MM.1S (cell line): ENCODE results near the gene SORL1.

Experiments used
- DNase-seq: peaks from one replicate; pipeline ENCODE4 v3.0.0-alpha.2; 2015
- H2AFZ ChIP-seq: fragments of 300-600 bp; sonication (generic); 2 replicates; pipeline ENCODE4 v1.6.0; 2016; ENCODE audit warnings: antibody characterized with exemption, low read length
- H3F3A ChIP-seq: fragments of 300-600 bp; sonication (generic); 2 replicates; pipeline ENCODE4 v1.6.1; 2016; ENCODE audit warnings: mild to moderate bottlenecking, antibody characterized with exemption, low read length, moderate library complexity, mixed read lengths; ENCODE audit not compliant: insufficient read depth
- H3K27ac ChIP-seq: fragments of 300-600 bp; sonication (generic); 2 replicates; pipeline ENCODE4 v1.5.1; 2016; ENCODE audit warnings: mild to moderate bottlenecking, low read length
- H3K27me3 ChIP-seq: fragments of 300-600 bp; sonication (generic); replicated peaks from 2 replicates; pipeline ENCODE4 v1.6.0; 2016; ENCODE audit warnings: low read length; ENCODE audit not compliant: insufficient read depth
- H3K36me3 ChIP-seq: fragments of 300-600 bp; sonication (generic); replicated peaks from 2 replicates; pipeline ENCODE4 v1.6.1; 2016; ENCODE audit warnings: mild to moderate bottlenecking, low read length, mixed read lengths; ENCODE audit not compliant: insufficient read depth
- H3K4me1 ChIP-seq: fragments of 300-600 bp; sonication (generic); 2 replicates; pipeline ENCODE4 v1.6.1; 2016; ENCODE audit warnings: low read length, mixed read lengths
- H3K4me2 ChIP-seq: fragments of 300-600 bp; sonication (generic); 2 replicates; pipeline ENCODE4 v1.6.0; 2016; ENCODE audit warnings: low read depth, low read length
- H3K4me3 ChIP-seq: fragments of 300-600 bp; sonication (generic); 2 replicates; pipeline ENCODE4 v1.5.1; 2016; ENCODE audit warnings: low read length, mixed read lengths
- H3K79me2 ChIP-seq: fragments of 300-600 bp; sonication (generic); 2 replicates; pipeline ENCODE4 v1.6.1; 2016; ENCODE audit warnings: mixed run types, low read length, mixed read lengths
- H3K9ac ChIP-seq: fragments of 300-600 bp; sonication (generic); 2 replicates; pipeline ENCODE4 v1.6.1; 2016; ENCODE audit warnings: low read length, mixed read lengths
- H3K9me2 ChIP-seq: fragments of 300-600 bp; sonication (generic); replicated peaks from 2 replicates; pipeline ENCODE4 v1.6.1; 2016; ENCODE audit warnings: mild to moderate bottlenecking, low read length, mixed read lengths; ENCODE audit not compliant: insufficient read depth
- H3K9me3 ChIP-seq: fragments of 300-600 bp; sonication (generic); replicated peaks from 2 replicates; pipeline ENCODE4 v1.6.1; 2016; ENCODE audit warnings: mild to moderate bottlenecking, low read length, mixed read lengths; ENCODE audit not compliant: insufficient read depth
- H4K20me1 ChIP-seq: fragments of 300-600 bp; sonication (generic); 2 replicates; pipeline ENCODE4 v1.6.1; 2016; ENCODE audit warnings: mild to moderate bottlenecking, low read length, moderate library complexity, mixed read lengths; ENCODE audit not compliant: insufficient read depth
- EZH2 ChIP-seq: fragments of 300-600 bp; sonication (generic); optimal IDR thresholded peaks from 2 replicates; pipeline ENCODE3; 2017; ENCODE audit warnings: low read depth, mild to moderate bottlenecking, antibody characterized with exemption, low read length, mixed read lengths
- EZH2phosphoT487 ChIP-seq: fragments of 300-600 bp; sonication (generic); IDR thresholded peaks from 2 replicates; pipeline ENCODE4 v1.6.1; 2018; ENCODE audit warnings: antibody characterized with exemption, low read length
- TF ChIP-seq, protein P1 (sequence below): fragments of 300-600 bp; sonication (generic); IDR thresholded peaks from 2 replicates; pipeline ENCODE4 v1.5.1; 2016; ENCODE audit warnings: antibody characterized with exemption, low read length, mixed read lengths

Gene SORL1

DNA sequence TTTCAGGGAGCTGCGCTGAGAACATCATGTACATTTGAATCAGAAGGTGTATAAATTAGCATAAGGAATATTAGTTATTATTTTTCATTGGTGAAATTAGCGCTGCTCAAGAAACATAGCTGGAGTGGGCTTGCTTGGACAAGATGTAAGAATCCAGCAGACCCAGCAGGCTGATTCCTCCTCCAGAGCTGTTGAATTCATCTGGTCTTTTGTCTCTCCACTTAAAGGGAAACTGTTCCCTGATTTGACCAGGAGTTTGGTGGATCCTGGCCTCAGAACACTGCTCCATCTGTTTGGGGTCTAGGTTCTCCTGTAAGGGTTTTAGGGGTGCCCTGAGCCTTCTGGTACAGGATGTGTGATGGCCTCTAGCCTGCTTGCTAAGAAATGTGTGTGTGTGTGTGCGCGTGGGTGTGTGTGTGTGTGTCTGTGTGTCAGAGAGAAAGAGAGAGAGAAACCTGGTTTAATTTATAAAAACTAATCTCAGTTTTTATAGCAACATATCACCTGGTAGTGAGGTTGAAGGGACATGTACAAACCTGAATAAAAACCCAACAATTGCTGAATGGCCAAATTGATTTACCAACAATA, 8.3 kb upstream of the SORL1 start:
- no peak overlapping the region for H3K9ac ChIP-seq
- H3K4me1 ChIP-seq: no peaks in the 10 kb centered on the region
- DNase-seq: no peak
- H3K4me3 ChIP-seq: no peak overlapping the region
- TF ChIP-seq EZH2phosphoT487: no peak
- TF ChIP-seq, protein P1, sequence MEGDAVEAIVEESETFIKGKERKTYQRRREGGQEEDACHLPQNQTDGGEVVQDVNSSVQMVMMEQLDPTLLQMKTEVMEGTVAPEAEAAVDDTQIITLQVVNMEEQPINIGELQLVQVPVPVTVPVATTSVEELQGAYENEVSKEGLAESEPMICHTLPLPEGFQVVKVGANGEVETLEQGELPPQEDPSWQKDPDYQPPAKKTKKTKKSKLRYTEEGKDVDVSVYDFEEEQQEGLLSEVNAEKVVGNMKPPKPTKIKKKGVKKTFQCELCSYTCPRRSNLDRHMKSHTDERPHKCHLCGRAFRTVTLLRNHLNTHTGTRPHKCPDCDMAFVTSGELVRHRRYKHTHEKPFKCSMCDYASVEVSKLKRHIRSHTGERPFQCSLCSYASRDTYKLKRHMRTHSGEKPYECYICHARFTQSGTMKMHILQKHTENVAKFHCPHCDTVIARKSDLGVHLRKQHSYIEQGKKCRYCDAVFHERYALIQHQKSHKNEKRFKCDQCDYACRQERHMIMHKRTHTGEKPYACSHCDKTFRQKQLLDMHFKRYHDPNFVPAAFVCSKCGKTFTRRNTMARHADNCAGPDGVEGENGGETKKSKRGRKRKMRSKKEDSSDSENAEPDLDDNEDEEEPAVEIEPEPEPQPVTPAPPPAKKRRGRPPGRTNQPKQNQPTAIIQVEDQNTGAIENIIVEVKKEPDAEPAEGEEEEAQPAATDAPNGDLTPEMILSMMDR: no peak
- no peak for TF ChIP-seq EZH2
- H2AFZ ChIP-seq: no peak overlapping the region
- H3K27ac ChIP-seq: no peak overlapping the region
- no peaks in the 10 kb centered on the region for H3K9me3 ChIP-seq
- H3K9me2 ChIP-seq: no peaks in the 10 kb centered on the region
- H3F3A ChIP-seq: no peaks in the 10 kb centered on the region
- no peaks in the 10 kb centered on the region for H3K36me3 ChIP-seq
- H3K4me2 ChIP-seq: no peak overlapping the region
- no peaks in the 10 kb centered on the region for H3K79me2 ChIP-seq
- H3K27me3 ChIP-seq: no peaks in the 10 kb centered on the region
- no peaks in the 10 kb centered on the region for H4K20me1 ChIP-seq

DNA sequence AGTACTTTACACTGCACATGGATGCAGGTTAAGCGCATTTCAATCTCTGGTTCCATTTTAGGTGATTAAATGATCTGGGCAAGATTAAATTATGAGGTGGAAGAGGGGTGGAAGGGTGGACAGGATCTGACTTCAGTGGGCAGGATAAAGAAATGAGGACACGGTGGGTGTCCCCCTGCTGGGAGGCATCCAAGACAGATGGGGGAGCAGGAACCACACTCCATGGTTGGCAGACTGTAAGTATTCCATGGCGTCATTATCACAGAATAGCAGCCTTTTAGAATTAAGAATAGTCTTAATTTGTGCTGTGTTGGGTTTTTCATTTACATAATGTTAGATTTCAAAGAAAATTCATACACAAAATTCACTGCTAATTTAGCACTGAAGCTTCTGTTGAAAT, 7.6 kb upstream of the SORL1 start:
- Histone ChIP-seq H3K79me2 (no peaks in the 10 kb centered on the region), H3K4me3 (no peak overlapping the region), H3K4me2 (no peak overlapping the region), H3K9ac (no peak overlapping the region), H2AFZ (no peak overlapping the region), H3K27me3 (no peaks in the 10 kb centered on the region), H3F3A (no peaks in the 10 kb centered on the region), H4K20me1 (no peaks in the 10 kb centered on the region), H3K27ac (no peak overlapping the region), H3K36me3 (no peaks in the 10 kb centered on the region), H3K4me1 (no peaks in the 10 kb centered on the region), H3K9me2 (no peaks in the 10 kb centered on the region), H3K9me3 (no peaks in the 10 kb centered on the region)
- TF ChIP-seq, protein P1: no peak
- TF ChIP-seq EZH2: no peak
- TF ChIP-seq EZH2phosphoT487: no peak
- DNase-seq: no peak

DNA sequence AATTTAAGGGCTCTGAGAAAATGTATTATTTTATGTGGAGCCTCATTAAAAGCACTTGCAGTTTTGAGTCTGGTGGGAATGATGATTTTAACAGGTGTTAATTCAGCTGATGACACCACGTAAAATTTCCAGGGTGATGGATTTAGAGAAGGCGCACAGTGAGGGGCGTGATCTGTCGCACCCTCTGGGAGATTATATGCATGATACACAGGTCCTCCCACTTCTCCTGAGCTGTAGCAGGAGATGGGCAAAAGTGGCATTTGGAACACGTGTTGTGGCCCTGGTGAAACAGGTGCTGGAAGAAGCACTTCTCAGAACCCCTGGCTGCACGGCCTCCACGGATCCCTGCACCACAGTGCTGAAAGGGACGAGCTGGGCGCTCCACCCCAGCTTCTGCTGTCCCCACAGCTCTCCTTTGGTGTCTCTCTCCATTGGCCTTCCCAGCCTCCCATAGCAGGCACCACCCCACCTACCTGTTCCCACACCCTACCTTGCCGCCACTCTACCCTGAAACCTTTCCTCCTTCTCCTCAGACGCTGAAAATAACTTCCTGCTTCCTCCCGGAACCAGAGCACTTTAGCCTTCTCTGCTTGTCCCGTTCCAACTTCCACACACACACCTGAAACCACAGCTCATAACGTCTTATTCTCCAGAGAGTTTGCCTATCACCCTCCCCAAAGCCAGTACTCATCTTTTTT, 6.9 kb upstream of the SORL1 start:
- TF ChIP-seq, protein P1: no peak
- TF ChIP-seq EZH2 (no peak), EZH2phosphoT487 (no peak)
- Histone ChIP-seq H3K4me1 (no peaks in the 10 kb centered on the region), H4K20me1 (no peaks in the 10 kb centered on the region), H3K27me3 (no peaks in the 10 kb centered on the region), H3K27ac (no peak overlapping the region), H3F3A (no peaks in the 10 kb centered on the region), H2AFZ (no peak overlapping the region), H3K4me2 (no peak overlapping the region), H3K9me2 (no peaks in the 10 kb centered on the region), H3K4me3 (no peak overlapping the region), H3K9me3 (no peaks in the 10 kb centered on the region), H3K36me3 (no peaks in the 10 kb centered on the region), H3K9ac (no peak overlapping the region), H3K79me2 (no peaks in the 10 kb centered on the region)
- DNase-seq: no peak
